HepG2 (cell line): ENCODE measurements around the gene MIEF2. TPM values are rescaled to one million over a fixed set of nuclear protein-coding genes. Genes with fewer than 3 reads are reported as not detected.

Experiments used
- ATAD3A ChIP-seq: sonication (generic); formaldehyde crosslinking; IDR thresholded peaks from 2 replicates; pipeline ENCODE4 v1.4.0; 2020; ENCODE audit warnings: missing genetic modification reagents
- GATAD1 ChIP-seq: IDR thresholded peaks from 2 replicates; pipeline ENCODE4 v1.6.1; 2016; ENCODE audit warnings: missing genetic modification reagents, missing compliant biosample characterization
- PATZ1 ChIP-seq: sonication (generic); formaldehyde crosslinking; IDR thresholded peaks from 2 replicates; pipeline ENCODE4 v1.4.0; 2020; ENCODE audit warnings: missing genetic modification reagents
- POLR2AphosphoS5 ChIP-seq: IDR thresholded peaks from 2 replicates; pipeline ENCODE4 v1.6.1; 2012; ENCODE audit warnings: low read depth, low read length
- SALL2 ChIP-seq: sonication (generic); formaldehyde crosslinking; IDR thresholded peaks from 2 replicates; pipeline ENCODE4 v1.8.1; 2023; ENCODE audit warnings: mild to moderate bottlenecking, missing genetic modification reagents, inconsistent platforms
- SPEN ChIP-seq: sonication (generic); formaldehyde crosslinking; IDR thresholded peaks from 2 replicates; pipeline ENCODE4 v1.5.1; 2020; ENCODE audit warnings: low read depth, mild to moderate bottlenecking, missing genetic modification reagents
- ZFX ChIP-seq: sonication (generic); formaldehyde crosslinking; IDR thresholded peaks from 2 replicates; pipeline ENCODE4 v1.4.0; 2020; ENCODE audit warnings: mild to moderate bottlenecking, low read depth, missing genetic modification reagents, moderate library complexity
- ZNF451 ChIP-seq: sonication (generic); formaldehyde crosslinking; IDR thresholded peaks from 2 replicates; pipeline ENCODE4 v1.5.0; 2020; ENCODE audit warnings: mild to moderate bottlenecking, missing genetic modification reagents
- ZNF772 ChIP-seq: sonication (generic); formaldehyde crosslinking; IDR thresholded peaks from 2 replicates; pipeline ENCODE4 v1.5.0; 2020; ENCODE audit warnings: mild to moderate bottlenecking, missing genetic modification reagents
- ZNF782 ChIP-seq: sonication (generic); formaldehyde crosslinking; IDR thresholded peaks from 2 replicates; pipeline ENCODE4 v1.4.0; 2020; ENCODE audit warnings: missing genetic modification reagents, mild to moderate bottlenecking, borderline replicate concordance
- ZNF790 ChIP-seq: sonication (generic); formaldehyde crosslinking; IDR thresholded peaks from 2 replicates; pipeline ENCODE4 v1.8.0; 2022; ENCODE audit warnings: missing genetic modification reagents, mild to moderate bottlenecking, borderline replicate concordance
- polyA plus RNA-seq, 8 experiments: library from polyadenylated mRNA; depleted of rRNA in 3 of 8; stranded (reverse) in 7 of 8; unstranded in 1 of 8; fragments of >200 nt; fragmentation: Illumina TruSeq in 4 of 8; extraction: Trizol in 4 of 8; gene quantifications; 2 replicates each; pipeline versions ENCODE4 v1.2.1 to v1.2.3, GENCODE V29; 2011 to 2016; ENCODE audit warnings: low read depth in 4 of 8, missing spikeins in 1 of 8, mixed read lengths in 1 of 8; ENCODE audit not compliant: insufficient read depth in 1 of 8
- total RNA-seq, 5 experiments: library from RNA; depleted of rRNA; stranded (reverse); fragments of >200 nt; fragmentation: Illumina TruSeq; extraction: Trizol; gene quantifications; 2 replicates each; pipeline ENCODE4 v1.2.3, GENCODE V29; 2016; ENCODE audit warnings: low read depth in 1 of 5
- TF ChIP-seq, protein P1 (sequence below): sonication (generic); formaldehyde crosslinking; IDR thresholded peaks from 2 replicates; pipeline ENCODE4 v1.5.0; 2020; ENCODE audit warnings: missing genetic modification reagents
- TF ChIP-seq, protein P2 (sequence below): sonication (generic); formaldehyde crosslinking; IDR thresholded peaks from one replicate; pipeline ENCODE4 v1.5.1; 2020; ENCODE audit warnings: mild to moderate bottlenecking, missing genetic modification reagents; ENCODE audit errors: not compliant biosample characterization
- TF ChIP-seq, protein P3 (sequence below): sonication (generic); formaldehyde crosslinking; IDR thresholded peaks from 2 replicates; pipeline ENCODE4 v1.4.0; 2020; ENCODE audit warnings: mild to moderate bottlenecking, missing genetic modification reagents, borderline replicate concordance
- TF ChIP-seq, protein P4 (sequence below): sonication (generic); formaldehyde crosslinking; IDR thresholded peaks from 2 replicates; pipeline ENCODE4 v1.4.0; 2020; ENCODE audit warnings: missing genetic modification reagents

The MIEF2 gene
- total and polyA plus RNA-seq, 2 of the 13 experiments (the other 11 are each of a cell fraction or from before 2014, with no cell fraction given) = 6.0 to 8.0 TPM

- TF ChIP-seq, protein P1, sequence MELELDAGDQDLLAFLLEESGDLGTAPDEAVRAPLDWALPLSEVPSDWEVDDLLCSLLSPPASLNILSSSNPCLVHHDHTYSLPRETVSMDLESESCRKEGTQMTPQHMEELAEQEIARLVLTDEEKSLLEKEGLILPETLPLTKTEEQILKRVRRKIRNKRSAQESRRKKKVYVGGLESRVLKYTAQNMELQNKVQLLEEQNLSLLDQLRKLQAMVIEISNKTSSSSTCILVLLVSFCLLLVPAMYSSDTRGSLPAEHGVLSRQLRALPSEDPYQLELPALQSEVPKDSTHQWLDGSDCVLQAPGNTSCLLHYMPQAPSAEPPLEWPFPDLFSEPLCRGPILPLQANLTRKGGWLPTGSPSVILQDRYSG (CRISPR knock-in tag) = no peak
- TF ChIP-seq SALL2 (CRISPR knock-in tag) (no peak), ZFX (CRISPR knock-in tag) (no peak), ZNF790 (CRISPR knock-in tag) (no peak), ATAD3A (no peak), ZNF451 (CRISPR knock-in tag) (no peak; the same call in 1 of the 2 replicates), PATZ1 (CRISPR knock-in tag) (peak; percentile 58), SPEN (CRISPR knock-in tag) (0 out of 2 replicates have a peak, but pooled peaks have one; percentile 22), GATAD1 (CRISPR knock-in tag) (no peak), ZNF772 (CRISPR knock-in tag) (no peak), POLR2AphosphoS5 (peak; percentile 11; the same call in 1 of the 2 replicates), ZNF782 (CRISPR knock-in tag) (no peak)
- TF ChIP-seq, protein P2, sequence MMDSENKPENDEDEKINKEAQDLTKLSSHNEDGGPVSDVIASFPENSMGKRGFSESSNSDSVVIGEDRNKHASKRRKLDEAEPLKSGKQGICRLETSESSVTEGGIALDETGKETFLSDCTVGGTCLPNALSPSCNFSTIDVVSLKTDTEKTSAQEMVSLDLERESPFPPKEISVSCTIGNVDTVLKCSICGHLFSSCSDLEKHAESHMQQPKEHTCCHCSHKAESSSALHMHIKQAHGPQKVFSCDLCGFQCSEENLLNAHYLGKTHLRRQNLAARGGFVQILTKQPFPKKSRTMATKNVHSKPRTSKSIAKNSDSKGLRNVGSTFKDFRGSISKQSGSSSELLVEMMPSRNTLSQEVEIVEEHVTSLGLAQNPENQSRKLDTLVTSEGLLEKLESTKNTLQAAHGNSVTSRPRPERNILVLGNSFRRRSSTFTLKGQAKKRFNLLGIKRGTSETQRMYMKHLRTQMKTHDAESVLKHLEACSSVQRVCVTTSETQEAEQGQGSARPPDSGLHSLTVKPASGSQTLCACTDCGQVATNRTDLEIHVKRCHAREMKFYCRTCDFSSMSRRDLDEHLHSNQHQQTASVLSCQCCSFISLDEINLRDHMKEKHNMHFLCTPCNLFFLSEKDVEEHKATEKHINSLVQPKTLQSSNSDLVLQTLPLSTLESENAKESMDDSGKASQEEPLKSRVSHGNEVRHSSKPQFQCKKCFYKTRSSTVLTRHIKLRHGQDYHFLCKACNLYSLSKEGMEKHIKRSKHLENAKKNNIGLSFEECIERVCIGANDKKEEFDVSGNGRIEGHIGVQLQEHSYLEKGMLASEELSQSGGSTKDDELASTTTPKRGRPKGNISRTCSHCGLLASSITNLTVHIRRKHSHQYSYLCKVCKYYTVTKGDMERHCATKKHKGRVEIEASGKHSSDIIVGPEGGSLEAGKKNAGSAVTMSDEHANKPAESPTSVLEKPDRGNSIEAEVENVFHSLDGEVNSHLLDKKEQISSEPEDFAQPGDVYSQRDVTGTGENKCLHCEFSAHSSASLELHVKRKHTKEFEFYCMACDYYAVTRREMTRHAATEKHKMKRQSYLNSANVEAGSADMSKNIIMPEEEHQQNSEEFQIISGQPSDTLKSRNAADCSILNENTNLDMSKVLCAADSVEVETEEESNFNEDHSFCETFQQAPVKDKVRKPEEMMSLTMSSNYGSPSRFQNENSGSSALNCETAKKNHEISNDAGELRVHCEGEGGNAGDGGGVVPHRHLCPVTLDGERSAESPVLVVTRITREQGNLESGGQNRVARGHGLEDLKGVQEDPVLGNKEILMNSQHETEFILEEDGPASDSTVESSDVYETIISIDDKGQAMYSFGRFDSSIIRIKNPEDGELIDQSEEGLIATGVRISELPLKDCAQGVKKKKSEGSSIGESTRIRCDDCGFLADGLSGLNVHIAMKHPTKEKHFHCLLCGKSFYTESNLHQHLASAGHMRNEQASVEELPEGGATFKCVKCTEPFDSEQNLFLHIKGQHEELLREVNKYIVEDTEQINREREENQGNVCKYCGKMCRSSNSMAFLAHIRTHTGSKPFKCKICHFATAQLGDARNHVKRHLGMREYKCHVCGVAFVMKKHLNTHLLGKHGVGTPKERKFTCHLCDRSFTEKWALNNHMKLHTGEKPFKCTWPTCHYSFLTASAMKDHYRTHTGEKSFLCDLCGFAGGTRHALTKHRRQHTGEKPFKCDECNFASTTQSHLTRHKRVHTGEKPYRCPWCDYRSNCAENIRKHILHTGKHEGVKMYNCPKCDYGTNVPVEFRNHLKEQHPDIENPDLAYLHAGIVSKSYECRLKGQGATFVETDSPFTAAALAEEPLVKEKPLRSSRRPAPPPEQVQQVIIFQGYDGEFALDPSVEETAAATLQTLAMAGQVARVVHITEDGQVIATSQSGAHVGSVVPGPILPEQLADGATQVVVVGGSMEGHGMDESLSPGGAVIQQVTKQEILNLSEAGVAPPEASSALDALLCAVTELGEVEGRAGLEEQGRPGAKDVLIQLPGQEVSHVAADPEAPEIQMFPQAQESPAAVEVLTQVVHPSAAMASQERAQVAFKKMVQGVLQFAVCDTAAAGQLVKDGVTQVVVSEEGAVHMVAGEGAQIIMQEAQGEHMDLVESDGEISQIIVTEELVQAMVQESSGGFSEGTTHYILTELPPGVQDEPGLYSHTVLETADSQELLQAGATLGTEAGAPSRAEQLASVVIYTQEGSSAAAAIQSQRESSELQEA = no peak
- TF ChIP-seq, protein P3, sequence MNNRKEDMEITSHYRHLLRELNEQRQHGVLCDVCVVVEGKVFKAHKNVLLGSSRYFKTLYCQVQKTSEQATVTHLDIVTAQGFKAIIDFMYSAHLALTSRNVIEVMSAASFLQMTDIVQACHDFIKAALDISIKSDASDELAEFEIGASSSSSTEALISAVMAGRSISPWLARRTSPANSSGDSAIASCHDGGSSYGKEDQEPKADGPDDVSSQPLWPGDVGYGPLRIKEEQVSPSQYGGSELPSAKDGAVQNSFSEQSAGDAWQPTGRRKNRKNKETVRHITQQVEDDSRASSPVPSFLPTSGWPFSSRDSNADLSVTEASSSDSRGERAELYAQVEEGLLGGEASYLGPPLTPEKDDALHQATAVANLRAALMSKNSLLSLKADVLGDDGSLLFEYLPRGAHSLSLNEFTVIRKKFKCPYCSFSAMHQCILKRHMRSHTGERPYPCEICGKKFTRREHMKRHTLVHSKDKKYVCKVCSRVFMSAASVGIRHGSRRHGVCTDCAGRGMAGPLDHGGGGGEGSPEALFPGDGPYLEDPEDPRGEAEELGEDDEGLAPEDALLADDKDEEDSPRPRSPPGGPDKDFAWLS (CRISPR knock-in tag) = no peak
- TF ChIP-seq, protein P4, sequence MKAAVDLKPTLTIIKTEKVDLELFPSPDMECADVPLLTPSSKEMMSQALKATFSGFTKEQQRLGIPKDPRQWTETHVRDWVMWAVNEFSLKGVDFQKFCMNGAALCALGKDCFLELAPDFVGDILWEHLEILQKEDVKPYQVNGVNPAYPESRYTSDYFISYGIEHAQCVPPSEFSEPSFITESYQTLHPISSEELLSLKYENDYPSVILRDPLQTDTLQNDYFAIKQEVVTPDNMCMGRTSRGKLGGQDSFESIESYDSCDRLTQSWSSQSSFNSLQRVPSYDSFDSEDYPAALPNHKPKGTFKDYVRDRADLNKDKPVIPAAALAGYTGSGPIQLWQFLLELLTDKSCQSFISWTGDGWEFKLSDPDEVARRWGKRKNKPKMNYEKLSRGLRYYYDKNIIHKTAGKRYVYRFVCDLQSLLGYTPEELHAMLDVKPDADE (CRISPR knock-in tag) = no peak
These were observed 35.3 kb upstream of the MIEF2 start, which contains the start of gene LLGL1 (continued) for GRCh38 chr17:18225121-18225641.
